GM19035 (cell line): ENCODE data around the gene HOMER1.

ENCODE experiments used
- ATAC-seq: cut with Tn5 transposase; IDR thresholded peaks from one replicate; pipeline ENCODE4 v1.9.1; 2021; ENCODE audit not compliant: unreplicated experiment

The HOMER1 gene

GRCh38 chr5:79490323-79490936, 23.5 kb downstream of the HOMER1 start:
- no peak for ATAC-seq

DNA sequence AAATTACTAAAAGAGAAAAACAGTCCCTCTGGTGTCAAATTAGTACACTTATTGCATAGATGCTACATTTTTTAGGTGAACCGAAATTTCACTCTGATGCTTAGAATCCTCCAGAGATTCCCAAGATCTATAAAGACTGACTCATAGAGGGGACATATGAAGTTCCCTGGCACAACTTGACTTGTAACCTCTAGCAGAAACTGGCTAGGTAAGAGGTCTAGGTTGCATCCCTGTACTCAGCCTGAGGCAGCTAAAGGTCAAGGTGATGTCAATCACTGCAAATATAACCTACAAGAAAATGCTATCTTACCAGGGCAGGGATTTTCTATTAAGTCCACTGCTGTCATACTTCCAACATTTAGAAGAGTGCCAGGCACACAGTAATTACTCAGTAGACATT, 24.2 kb downstream of the HOMER1 start:
- no peak for ATAC-seq

GRCh38 chr5:79488775-79489174, 25.2 kb downstream of the HOMER1 start:
- ATAC-seq, result no peak

- ATAC-seq, result no peak
Measured at GRCh38 chr5:79488058-79488457, 25.9 kb downstream of the HOMER1 start.

- no peak for ATAC-seq
Measured at GRCh38 chr5:79487251-79487650, 26.7 kb downstream of the HOMER1 start.

GRCh38 chr5:79486116-79486515, 27.8 kb downstream of the HOMER1 start:
- no peak for ATAC-seq

- ATAC-seq, result no peak
Measured at GRCh38 chr5:79484731-79485130, 29.2 kb downstream of the HOMER1 start.

- no peak for ATAC-seq
Measured at GRCh38 chr5:79481574-79481973, 32.4 kb downstream of the HOMER1 start.

GRCh38 chr5:79480991-79481390, 32.9 kb downstream of the HOMER1 start:
- ATAC-seq, result no peak

DNA sequence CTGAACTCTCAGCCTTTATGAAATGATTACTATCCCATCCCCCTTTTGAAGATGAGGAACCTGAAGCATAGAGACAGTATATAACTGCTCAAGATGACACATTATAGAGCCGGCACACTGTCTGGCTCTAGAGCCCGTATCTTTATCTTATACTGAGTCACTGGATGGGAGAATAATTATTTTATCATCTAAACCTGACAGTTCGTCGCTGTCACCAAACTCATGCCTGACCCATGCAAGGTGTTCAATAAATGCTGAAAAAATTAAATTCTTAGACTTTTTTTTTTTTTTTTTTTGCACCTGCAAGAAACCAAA, 38.8 kb downstream of the HOMER1 start:
- no peak for ATAC-seq

DNA sequence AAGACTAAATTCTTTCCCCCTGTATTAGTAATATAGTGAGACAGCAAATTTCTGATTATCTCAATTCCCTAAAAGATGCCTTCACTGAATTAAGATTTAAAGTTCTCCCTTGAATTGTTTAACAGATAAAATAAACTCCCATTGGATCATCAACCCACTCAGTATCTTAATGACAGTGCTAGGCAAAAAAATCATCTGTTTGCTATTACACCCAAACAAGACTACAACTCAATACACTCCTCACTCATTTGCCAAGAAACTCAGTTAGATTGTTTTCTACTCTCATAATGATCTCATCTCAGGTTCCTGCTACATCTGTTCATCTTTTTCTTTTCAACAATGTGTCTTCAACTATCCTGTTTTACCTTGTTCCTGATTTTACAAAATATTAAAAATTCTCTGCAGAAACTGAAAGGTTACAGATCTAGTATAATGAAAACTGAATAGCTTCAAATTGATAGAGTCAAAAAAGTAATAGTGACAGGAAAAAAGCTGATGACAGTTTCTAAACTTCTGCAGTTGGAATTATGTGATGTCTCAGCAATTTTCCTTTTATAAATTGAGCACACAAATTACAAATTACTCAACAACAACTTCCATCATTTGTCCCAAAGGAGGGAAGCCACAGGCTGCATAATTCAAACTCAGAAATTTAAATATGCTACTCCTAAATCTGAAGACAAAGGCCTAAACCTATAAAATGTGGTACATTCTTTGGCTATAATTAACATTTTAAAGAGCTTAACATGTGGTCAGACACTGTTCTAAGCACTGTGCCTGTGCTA, 39.4 kb downstream of the HOMER1 start:
- ATAC-seq, result no peak

DNA sequence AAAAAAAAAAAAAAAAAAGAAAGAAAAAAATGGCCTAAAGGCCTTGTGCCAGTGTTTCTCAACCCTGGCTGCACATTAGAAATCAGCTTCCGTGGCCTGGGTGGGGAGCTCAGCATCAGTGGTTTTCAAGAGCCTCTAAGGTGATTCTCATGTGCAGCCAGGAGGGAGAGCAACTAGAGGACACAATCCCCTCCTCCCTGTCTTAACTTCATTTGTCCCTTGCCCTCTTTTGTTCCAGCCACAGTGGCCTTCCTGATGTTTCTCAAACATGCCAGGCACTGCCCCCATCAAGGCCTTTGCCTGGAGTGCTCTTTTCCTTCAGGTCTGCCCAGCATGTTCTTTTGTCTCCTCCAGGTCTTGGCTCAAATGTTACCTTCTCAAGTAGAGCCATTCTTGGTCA, 42.4 kb downstream of the HOMER1 start:
- no peak for ATAC-seq

- ATAC-seq, result no peak
Measured at GRCh38 chr5:79464695-79465332, 49.1 kb downstream of the HOMER1 start.

GRCh38 chr5:79464278-79464677, 49.7 kb downstream of the HOMER1 start:
- no peak for ATAC-seq

DNA sequence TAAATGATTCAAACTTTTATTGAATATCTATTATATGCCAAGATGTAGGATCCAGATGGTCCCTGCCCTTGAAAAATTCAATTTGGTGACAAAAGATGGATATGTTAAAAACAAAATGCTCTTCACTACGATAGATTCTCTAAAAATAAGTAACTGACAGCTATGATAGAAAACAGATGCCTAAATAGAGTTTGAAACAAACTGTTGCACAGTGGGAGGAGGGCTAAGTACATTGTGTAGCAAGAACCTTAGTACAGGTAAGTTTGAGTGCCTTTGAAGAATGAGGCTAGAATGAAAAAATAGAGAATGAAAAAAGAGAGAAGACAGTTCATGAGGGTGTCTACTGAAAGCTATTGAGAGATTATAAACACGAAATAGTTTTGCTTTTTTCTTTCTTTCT, 54.3 kb downstream of the HOMER1 start:
- ATAC-seq, result no peak

DNA sequence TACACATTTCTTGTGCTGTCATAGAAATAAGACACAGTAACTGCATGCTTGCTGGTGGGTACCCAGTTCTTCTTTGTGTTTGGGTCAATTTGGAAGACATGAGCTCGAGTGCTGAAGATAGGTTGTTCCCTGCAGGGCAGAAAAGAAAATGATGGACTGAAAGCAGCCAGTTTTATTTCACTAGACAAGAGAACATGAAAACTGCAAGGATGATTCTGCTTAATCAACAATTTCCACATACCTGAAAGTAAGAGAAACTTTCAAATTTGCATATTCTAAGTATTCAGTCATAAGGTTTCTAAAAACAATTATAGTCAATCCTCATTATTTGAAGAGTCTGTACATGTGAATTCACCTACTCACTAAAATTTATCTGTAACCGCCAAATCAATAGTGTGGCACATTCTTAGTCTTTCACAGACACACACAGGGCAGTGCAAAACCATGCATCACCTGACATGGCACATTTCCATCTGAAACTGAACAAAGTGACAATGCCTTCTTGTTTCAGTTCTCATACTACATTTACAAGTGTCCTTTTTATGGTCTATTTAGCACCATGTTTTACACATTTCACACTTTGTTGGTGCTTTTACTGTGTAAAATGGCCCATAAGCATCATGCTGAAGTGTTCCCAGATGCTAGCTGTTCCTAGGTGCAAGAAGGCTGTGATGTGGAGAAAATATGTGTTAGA, 56.9 kb downstream of the HOMER1 start:
- peak; percentile 73 for ATAC-seq

DNA sequence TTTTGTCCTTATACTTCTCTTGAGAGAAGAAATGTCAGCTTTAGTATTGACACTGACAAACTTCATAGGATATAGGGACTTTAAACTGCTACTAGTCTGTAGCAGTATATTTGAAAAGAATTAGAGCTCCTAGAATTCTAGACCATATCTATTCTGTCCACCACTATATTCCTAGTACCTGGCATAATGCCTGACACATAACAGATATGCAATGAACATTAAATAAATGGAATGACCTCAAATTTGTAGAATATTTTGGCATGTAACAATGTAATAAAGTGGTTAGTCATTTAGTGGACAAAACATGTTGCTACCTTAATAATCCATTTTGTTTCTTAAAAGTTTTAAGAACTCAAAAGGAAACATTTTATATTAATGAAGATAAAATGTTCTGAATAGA, 57.5 kb downstream of the HOMER1 start:
- ATAC-seq, result no peak

GRCh38 chr5:79454043-79454442, 59.9 kb downstream of the HOMER1 start:
- no peak for ATAC-seq

DNA sequence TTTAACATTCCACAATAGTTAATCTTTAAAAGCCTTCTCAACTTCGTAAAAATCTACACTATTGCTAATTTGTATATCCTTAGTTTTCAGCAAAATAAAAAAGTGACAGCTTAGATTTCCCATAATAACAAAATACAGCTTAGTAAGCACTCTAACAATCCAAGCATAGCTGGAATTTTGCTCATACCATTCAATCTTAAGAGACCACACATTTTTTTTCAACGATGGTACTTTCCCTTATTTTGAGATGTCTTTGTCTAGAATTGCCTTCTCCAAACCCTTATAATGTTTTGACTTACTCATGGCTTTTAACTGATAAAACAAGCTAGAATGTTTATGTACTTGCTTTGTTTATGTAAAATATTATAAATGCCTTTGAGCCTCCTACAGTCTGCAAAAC, 65.6 kb downstream of the HOMER1 start:
- ATAC-seq, result no peak

DNA sequence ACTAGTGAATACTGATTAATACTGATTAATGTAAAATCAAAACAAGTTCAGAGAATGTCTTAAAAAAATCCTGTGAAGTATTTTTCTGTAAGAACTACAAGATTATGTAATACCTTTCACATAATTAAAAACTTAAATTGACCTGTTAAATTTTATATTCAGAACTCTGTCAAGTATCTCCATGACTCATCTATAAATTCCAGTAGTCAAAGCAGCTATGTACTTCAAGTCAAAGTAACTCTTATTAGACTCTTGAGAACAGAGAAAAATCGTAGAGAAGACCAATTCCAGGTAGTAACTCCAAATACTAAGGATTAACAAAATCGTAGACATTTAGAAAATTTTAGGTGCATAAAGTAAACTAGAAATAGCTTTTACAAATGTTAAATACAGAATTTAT, 77.1 kb downstream of the HOMER1 start:
- ATAC-seq, result no peak

GRCh38 chr5:79436224-79436623, 77.7 kb downstream of the HOMER1 start:
- no peak for ATAC-seq

- ATAC-seq, result no peak
Measured at GRCh38 chr5:79430196-79430595, 83.7 kb downstream of the HOMER1 start.
